Type B pancreatic cell (in vitro differentiated cells): ENCODE measurements around the gene RPL13A. TPM values are rescaled to one million over a fixed set of nuclear protein-coding genes. Genes with fewer than 3 reads are reported as not detected.
A peak's percentile ranks its signal among the peaks of the same experiment; 100 is the strongest.

Experiments
- DNase-seq: peaks from one replicate; pipeline ENCODE4 v3.0.0; 2021; ENCODE audit warnings: mixed read lengths; ENCODE audit not compliant: unreplicated experiment; ENCODE audit errors: extremely low spot score
- H3K27ac Mint-ChIP-seq: 2 replicates; pipeline ENCODE4 v1.8.0; 2021; ENCODE audit warnings: mild to moderate bottlenecking, mixed read lengths
- H3K27me3 Mint-ChIP-seq: 2 replicates; pipeline ENCODE4 v1.8.0; 2021; ENCODE audit warnings: mixed read lengths
- H3K36me3 Mint-ChIP-seq: 2 replicates; pipeline ENCODE4 v1.8.0; 2021; ENCODE audit warnings: mixed read lengths
- H3K4me1 Mint-ChIP-seq: one replicate; pipeline ENCODE4 v1.8.0; 2021; ENCODE audit warnings: mixed read lengths; ENCODE audit not compliant: unreplicated experiment
- H3K4me3 Mint-ChIP-seq: 2 replicates; pipeline ENCODE4 v1.8.0; 2021; ENCODE audit warnings: mild to moderate bottlenecking, mixed read lengths
- H3K9me3 Mint-ChIP-seq: 2 replicates; pipeline ENCODE4 v1.8.0; 2021; ENCODE audit warnings: mixed read lengths
- total RNA-seq: library from RNA; stranded (reverse); gene quantifications from 2 replicates; pipeline ENCODE4 v1.2.1, GENCODE V29; 2021; ENCODE audit warnings: low replicate concordance
- TF ChIP-seq, protein P1 (sequence below): fragments of 200-600 bp; sonication (generic); conservative IDR thresholded peaks from 2 replicates; pipeline ENCODE4 v1.5.0; 2021; ENCODE audit warnings: antibody characterized with exemption, mild to moderate bottlenecking

Gene RPL13A
- total RNA-seq, 1 donor from 2014 or later: 3,274 TPM

DNA sequence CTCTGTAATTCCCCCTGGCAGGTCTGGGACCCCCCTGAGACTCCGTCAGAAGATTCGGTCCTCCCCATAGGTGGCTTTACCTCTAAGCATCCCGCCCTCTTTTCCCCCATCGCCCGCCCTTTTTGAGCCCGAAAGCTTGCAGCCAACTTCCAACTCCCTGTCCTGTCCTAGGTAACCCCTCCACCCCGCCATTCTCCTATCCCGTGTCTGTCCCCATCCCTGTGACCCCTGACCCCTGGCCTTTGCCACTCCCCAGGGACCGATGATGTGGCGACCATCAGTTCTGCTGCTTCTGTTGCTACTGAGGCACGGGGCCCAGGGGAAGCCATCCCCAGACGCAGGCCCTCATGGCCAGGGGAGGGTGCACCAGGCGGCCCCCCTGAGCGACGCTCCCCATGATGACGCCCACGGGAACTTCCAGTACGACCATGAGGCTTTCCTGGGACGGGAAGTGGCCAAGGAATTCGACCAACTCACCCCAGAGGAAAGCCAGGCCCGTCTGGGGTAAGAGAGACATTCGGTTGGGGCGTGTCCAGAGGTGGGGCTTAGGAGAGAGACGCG, 40.9 kb downstream of the RPL13A start:
- Mint-ChIP-seq H3K36me3 (peaks cover 4% of the 10 kb centered on the region), H3K27ac (no peak overlapping the region), H3K4me1 (peaks cover 9% of the 10 kb centered on the region), H3K27me3 (no peaks in the 10 kb centered on the region), H3K9me3 (peaks cover 4% of the 10 kb centered on the region), H3K4me3 (peak overlapping the region; percentile 84)
- TF ChIP-seq, protein P1, sequence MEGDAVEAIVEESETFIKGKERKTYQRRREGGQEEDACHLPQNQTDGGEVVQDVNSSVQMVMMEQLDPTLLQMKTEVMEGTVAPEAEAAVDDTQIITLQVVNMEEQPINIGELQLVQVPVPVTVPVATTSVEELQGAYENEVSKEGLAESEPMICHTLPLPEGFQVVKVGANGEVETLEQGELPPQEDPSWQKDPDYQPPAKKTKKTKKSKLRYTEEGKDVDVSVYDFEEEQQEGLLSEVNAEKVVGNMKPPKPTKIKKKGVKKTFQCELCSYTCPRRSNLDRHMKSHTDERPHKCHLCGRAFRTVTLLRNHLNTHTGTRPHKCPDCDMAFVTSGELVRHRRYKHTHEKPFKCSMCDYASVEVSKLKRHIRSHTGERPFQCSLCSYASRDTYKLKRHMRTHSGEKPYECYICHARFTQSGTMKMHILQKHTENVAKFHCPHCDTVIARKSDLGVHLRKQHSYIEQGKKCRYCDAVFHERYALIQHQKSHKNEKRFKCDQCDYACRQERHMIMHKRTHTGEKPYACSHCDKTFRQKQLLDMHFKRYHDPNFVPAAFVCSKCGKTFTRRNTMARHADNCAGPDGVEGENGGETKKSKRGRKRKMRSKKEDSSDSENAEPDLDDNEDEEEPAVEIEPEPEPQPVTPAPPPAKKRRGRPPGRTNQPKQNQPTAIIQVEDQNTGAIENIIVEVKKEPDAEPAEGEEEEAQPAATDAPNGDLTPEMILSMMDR: no peak
- DNase-seq: no peak

DNA sequence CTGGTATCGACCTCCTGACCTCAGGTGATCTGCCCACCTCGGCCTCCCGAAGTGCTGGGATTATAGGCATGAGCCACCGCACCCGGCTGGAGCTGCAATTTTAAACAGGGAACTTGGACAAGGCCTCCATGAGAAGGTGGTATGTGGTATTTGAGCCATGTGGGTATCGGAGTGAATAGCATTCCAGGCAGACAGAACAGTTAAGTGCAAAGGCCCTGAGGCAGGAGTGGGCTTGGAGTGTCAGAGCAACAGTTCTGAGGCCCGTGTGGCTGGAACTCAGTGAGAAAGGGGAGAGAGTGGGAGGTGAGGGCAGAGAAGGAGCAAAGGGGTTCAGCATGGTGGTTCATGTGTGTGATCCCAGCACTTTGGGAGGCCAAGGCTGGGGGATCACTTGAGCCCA, 43.3 kb downstream of the RPL13A start:
- peaks cover 20% of the 10 kb centered on the region for H3K4me1 Mint-ChIP-seq
- DNase-seq: no peak
- H3K4me3 Mint-ChIP-seq: no peak overlapping the region
- TF ChIP-seq, protein P1: no peak
- H3K36me3 Mint-ChIP-seq: peaks cover 4% of the 10 kb centered on the region
- H3K9me3 Mint-ChIP-seq: peaks cover 4% of the 10 kb centered on the region
- no peak overlapping the region for H3K27ac Mint-ChIP-seq
- H3K27me3 Mint-ChIP-seq: peaks cover 5% of the 10 kb centered on the region

DNA sequence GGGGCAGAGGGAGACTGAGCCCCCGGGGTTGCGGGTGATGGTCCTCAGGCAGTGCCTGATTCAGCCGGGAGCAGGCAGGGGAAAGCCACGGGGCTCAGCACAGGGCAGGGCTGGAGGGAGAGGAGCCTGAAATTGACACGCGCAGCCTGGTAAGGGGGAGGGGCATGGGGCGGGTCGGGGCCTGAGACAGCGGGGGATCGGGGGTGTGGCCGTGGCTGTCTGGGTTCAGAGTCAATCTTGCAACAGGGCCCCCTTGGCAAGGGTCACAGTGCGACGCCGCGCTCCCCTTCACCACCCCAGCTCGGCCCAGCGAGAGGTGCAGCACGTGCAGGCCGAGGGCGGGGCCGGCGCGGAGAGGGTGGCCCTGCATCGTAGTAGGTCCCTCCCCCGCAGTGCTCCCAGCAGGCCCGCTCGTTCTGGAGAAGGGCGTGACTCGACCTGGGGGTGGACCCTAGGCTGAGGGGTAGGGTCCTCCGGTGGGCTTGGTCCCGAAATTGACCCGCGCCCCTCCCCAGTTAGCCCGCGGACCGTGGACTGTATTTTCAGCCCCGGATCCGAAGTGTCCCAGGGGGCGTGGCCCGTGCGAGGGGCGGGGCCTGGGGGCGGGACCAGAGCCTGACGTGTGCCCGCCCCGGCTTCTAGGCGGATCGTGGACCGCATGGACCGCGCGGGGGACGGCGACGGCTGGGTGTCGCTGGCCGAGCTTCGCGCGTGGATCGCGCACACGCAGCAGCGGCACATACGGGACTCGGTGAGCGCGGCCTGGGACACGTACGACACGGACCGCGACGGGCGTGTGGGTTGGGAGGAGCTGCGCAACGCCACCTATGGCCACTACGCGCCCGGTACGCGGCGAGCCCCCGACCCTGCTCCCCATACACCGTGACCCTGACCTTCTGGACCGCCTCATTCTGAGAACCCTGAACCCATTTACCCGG, 46.4 kb downstream of the RPL13A start:
- TF ChIP-seq, protein P1: peak; percentile 74
- no peaks in the 10 kb centered on the region for H3K36me3 Mint-ChIP-seq
- peak overlapping the region; percentile 88 for H3K4me3 Mint-ChIP-seq
- peak; percentile 83 for DNase-seq
- H3K27me3 Mint-ChIP-seq: peaks cover 5% of the 10 kb centered on the region
- H3K9me3 Mint-ChIP-seq: no peaks in the 10 kb centered on the region
- peak overlapping the region; percentile 74 for H3K27ac Mint-ChIP-seq
- H3K4me1 Mint-ChIP-seq: peaks cover 15% of the 10 kb centered on the region

DNA sequence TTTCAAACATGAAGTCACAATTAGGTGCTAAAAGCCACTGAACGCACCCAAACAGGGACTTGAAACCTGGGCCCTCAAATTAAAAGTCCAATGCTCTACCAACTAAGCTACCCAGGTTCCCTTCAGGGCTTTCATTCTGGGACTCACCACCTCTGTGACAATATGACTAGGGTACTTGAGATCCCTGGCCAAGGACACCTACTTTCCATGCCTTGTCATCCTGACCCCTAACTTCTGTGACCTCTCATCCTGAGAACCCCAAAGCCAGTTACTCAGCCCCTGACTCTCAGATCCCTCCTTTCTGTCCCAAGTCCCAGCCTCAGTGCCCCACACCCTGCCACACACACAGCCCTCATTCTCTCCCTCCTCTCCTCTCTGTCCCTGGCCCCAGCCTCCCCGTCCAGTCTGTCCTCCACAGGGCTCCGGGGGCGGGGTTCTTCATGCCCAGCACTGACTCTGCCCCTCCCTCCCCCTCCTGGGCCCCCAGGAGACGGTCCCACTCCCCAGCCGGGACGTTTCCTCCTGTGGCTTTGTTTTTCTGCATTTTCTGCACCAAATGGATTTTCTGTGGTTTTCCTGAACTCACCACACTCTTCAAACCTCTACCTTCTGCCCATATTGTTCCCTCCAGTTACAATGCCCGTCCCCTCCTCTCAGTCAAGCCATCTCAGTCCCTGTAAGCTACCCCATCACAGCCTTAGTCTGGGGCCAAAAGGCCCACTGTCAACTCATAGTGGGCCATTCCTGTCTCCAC, 47.4 kb downstream of the RPL13A start:
- H3K27ac Mint-ChIP-seq: peak overlapping the region; percentile 31

DNA sequence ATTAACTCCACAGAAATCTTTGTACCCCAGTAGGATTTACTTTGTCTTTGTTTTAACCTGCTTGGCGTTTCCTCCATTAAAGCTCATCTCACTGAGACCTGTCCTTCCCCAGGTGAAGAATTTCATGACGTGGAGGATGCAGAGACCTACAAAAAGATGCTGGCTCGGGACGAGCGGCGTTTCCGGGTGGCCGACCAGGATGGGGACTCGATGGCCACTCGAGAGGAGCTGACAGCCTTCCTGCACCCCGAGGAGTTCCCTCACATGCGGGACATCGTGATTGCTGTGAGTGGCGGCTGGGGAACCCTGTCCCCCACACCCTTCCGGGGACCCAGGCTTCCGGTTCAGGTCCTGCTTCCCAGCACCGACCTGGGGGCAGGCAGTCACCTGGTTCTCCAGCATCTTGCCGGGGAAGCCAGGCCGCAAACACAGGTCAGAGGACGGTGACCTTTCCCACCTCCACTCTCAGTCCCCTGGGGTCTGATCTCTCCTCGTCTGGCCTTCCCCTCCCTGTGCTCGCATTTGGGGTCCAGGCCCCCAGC, 49.6 kb downstream of the RPL13A start:
- H3K27me3 Mint-ChIP-seq: peaks cover 5% of the 10 kb centered on the region
- no peak for DNase-seq
- H3K36me3 Mint-ChIP-seq: no peaks in the 10 kb centered on the region
- H3K4me1 Mint-ChIP-seq: peaks cover 15% of the 10 kb centered on the region
- TF ChIP-seq, protein P1: no peak
- H3K9me3 Mint-ChIP-seq: no peaks in the 10 kb centered on the region
- H3K27ac Mint-ChIP-seq: no peak overlapping the region
- H3K4me3 Mint-ChIP-seq: no peak overlapping the region

More for the DNA sequence above, 47.4 kb downstream of the RPL13A start:
- Mint-ChIP-seq H3K36me3 (no peaks in the 10 kb centered on the region), H3K27me3 (peaks cover 5% of the 10 kb centered on the region), H3K4me3 (peak overlapping the region; percentile 88), H3K4me1 (peaks cover 15% of the 10 kb centered on the region), H3K9me3 (no peaks in the 10 kb centered on the region)
- no peak for DNase-seq
- TF ChIP-seq, protein P1: no peak
